H1 (cell line): ENCODE data around the gene FARS2. TPM values are rescaled to one million over a fixed set of nuclear protein-coding genes. Genes with fewer than 3 reads are reported as not detected.

Experiments
- CTCF ChIA-PET: fragments of 300-600 bp; sonication (Branson Sonifier 250); formaldehyde crosslinking; loops from one replicate; lab custom pipeline; 2021; ENCODE audit not compliant: partially characterized antibody; lab: Charles Lee
- POLR2A ChIA-PET: fragments of 300-600 bp; sonication (Branson Sonifier 250); formaldehyde crosslinking; loops from one replicate; lab custom pipeline; 2021; ENCODE audit warnings: inconsistent platforms; ENCODE audit not compliant: partially characterized antibody; lab: Charles Lee
- DNase-seq, 2 experiments: peaks; one replicate each; pipeline versions ENCODE4 v3.0.0 to v3.0.0-alpha.2; 2010 to 2022; ENCODE audit warnings: low spot score in 2 of 2, low read depth in 1 of 2, mixed read lengths in 1 of 2
- FAIRE-seq: peaks from 2 replicates; lab custom pipeline; 2011; peaks lifted over from hg19 to GRCh38; lab: Jason Lieb, UNC
- H2AFZ ChIP-seq: 2 replicates; pipeline ENCODE4 v1.8.1; 2012; ENCODE audit warnings: low read length, inconsistent platforms
- H2AK5ac ChIP-seq: 2 replicates; pipeline ENCODE4 v1.6.1; 2013; ENCODE audit warnings: low read depth, low read length
- H2BK120ac ChIP-seq: replicated peaks from 2 replicates; pipeline ENCODE3; 2013; ENCODE audit warnings: low read depth, low read length, inconsistent platforms
- H2BK12ac ChIP-seq: 2 replicates; pipeline ENCODE4 v1.6.1; 2013; ENCODE audit warnings: low read depth, low read length
- H2BK15ac ChIP-seq: 2 replicates; pipeline ENCODE4 v1.6.1; 2013; ENCODE audit warnings: low read length
- H2BK20ac ChIP-seq: 2 replicates; pipeline ENCODE4 v1.6.1; 2013; ENCODE audit warnings: low read length
- H2BK5ac ChIP-seq: 2 replicates; pipeline ENCODE4 v1.6.1; 2013; ENCODE audit warnings: low read depth, low read length
- H3K14ac ChIP-seq: 2 replicates; pipeline ENCODE4 v1.6.1; 2013; ENCODE audit warnings: inconsistent platforms; ENCODE audit not compliant: insufficient read length
- H3K18ac ChIP-seq: 2 replicates; pipeline ENCODE4 v1.6.1; 2013; ENCODE audit warnings: low read length; ENCODE audit errors: extremely low read depth
- H3K23ac ChIP-seq: 2 replicates; pipeline ENCODE4 v1.6.1; 2013; ENCODE audit warnings: inconsistent platforms; ENCODE audit not compliant: insufficient read length
- H3K23me2 ChIP-seq: 2 replicates; pipeline ENCODE4 v1.6.1; 2013; ENCODE audit warnings: low read depth, low read length
- H3K27ac ChIP-seq: 2 replicates; pipeline ENCODE4 v1.6.1; 2011; ENCODE audit warnings: low read depth, low read length, inconsistent platforms
- H3K27me3 ChIP-seq, 4 experiments: replicated peaks in 1 of 4; 1 replicate in 1 of 4; 2 replicates in 3 of 4; pipeline versions ENCODE4 v1.6.1 to v1.8.1; 2011 to 2013; ENCODE audit warnings: low read length in 3 of 4, mild to moderate bottlenecking in 3 of 4, inconsistent platforms in 2 of 4, mixed read lengths in 2 of 4, moderate library complexity in 1 of 4; ENCODE audit not compliant: control insufficient read depth in 3 of 4, insufficient read depth in 3 of 4; ENCODE audit errors: extremely low read depth in 1 of 4
- H3K36me3 ChIP-seq, 4 experiments: 2 replicates each; pipeline versions ENCODE4 v1.6.1 to v1.8.1; 2011 to 2013; ENCODE audit warnings: mild to moderate bottlenecking in 4 of 4, low read length in 3 of 4, moderate library complexity in 2 of 4, control low read depth in 1 of 4, inconsistent platforms in 1 of 4; ENCODE audit not compliant: insufficient read depth in 4 of 4, control insufficient read depth in 2 of 4
- H3K4ac ChIP-seq: replicated peaks from 2 replicates; pipeline ENCODE3; 2013; ENCODE audit warnings: low read length, low read depth, mixed read lengths, inconsistent platforms; ENCODE audit not compliant: insufficient read length
- H3K4me1 ChIP-seq, 4 experiments: replicated peaks in 1 of 4; 1 replicate in 1 of 4; 2 replicates in 3 of 4; pipeline versions ENCODE4 v1.6.1 to v1.8.1; 2011 to 2013; ENCODE audit warnings: low read length in 3 of 4, inconsistent platforms in 2 of 4, mixed read lengths in 1 of 4; ENCODE audit not compliant: insufficient read depth in 4 of 4, control insufficient read depth in 3 of 4
- H3K4me2 ChIP-seq, 2 experiments: 2 replicates each; pipeline versions ENCODE4 v1.6.1 to v1.8.1; 2011 to 2013; ENCODE audit warnings: low read depth in 2 of 2, low read length in 2 of 2, control low read depth in 1 of 2, inconsistent platforms in 1 of 2, mild to moderate bottlenecking in 1 of 2; ENCODE audit not compliant: insufficient read depth in 1 of 2
- H3K4me3 ChIP-seq, 4 experiments: fragments of 200-600, 300-600 bp in 1 of 4; sonication (generic), shearing (Covaris generic), sonication (Bioruptor Twin) in 1 of 4; 2 replicates each; pipeline versions ENCODE4 v1.5.1 to v1.8.1; 2011 to 2016; ENCODE audit warnings: low read length in 4 of 4, low read depth in 3 of 4, control low read depth in 2 of 4, inconsistent platforms in 2 of 4, mild to moderate bottlenecking in 2 of 4, mixed read lengths in 1 of 4, moderate library complexity in 1 of 4; ENCODE audit not compliant: insufficient read depth in 2 of 4; ENCODE audit errors: extremely low read depth in 1 of 4
- H3K56ac ChIP-seq: replicated peaks from 2 replicates; pipeline ENCODE3; 2013; ENCODE audit warnings: low read depth, mild to moderate bottlenecking, mixed read lengths, low read length, inconsistent platforms; ENCODE audit not compliant: insufficient read length
- H3K79me1 ChIP-seq: 2 replicates; pipeline ENCODE4 v1.6.1; 2013; ENCODE audit warnings: low read depth, low read length, control low read depth
- H3K79me2 ChIP-seq, 2 experiments: 2 replicates each; pipeline versions ENCODE4 v1.6.1 to v1.8.1; 2012 to 2013; ENCODE audit warnings: low read length in 2 of 2, mild to moderate bottlenecking in 2 of 2, inconsistent platforms in 1 of 2; ENCODE audit not compliant: insufficient read depth in 2 of 2, control insufficient read depth in 1 of 2
- H3K9ac ChIP-seq, 4 experiments: replicated peaks in 1 of 4; 1 replicate in 1 of 4; 2 replicates in 3 of 4; pipeline versions ENCODE4 v1.6.1 to v1.8.1; 2011 to 2013; ENCODE audit warnings: low read depth in 3 of 4, low read length in 3 of 4, control low read depth in 2 of 4, mild to moderate bottlenecking in 2 of 4, moderate library complexity in 2 of 4, inconsistent platforms in 1 of 4; ENCODE audit errors: extremely low read depth in 1 of 4
- H3K9me3 ChIP-seq, 2 experiments: 2 replicates each; pipeline versions ENCODE4 v1.6.1 to v1.8.1; 2012 to 2013; ENCODE audit warnings: mild to moderate bottlenecking in 2 of 2, moderate library complexity in 2 of 2, control low read depth in 1 of 2, inconsistent platforms in 1 of 2, low read depth in 1 of 2, low read length in 1 of 2, mixed read lengths in 1 of 2; ENCODE audit not compliant: insufficient read depth in 2 of 2
- H4K20me1 ChIP-seq, 2 experiments: replicated peaks in 1 of 2; 2 replicates each; pipeline versions ENCODE3 to v1.8.1; 2011 to 2013; ENCODE audit warnings: inconsistent platforms in 2 of 2, low read length in 2 of 2, mild to moderate bottlenecking in 1 of 2; ENCODE audit not compliant: insufficient read depth in 2 of 2, control insufficient read depth in 1 of 2
- H4K5ac ChIP-seq: 2 replicates; pipeline ENCODE4 v1.6.1; 2013; ENCODE audit warnings: low read length, low read depth, mixed read lengths, inconsistent platforms; ENCODE audit not compliant: insufficient read length
- H4K8ac ChIP-seq: 2 replicates; pipeline ENCODE4 v1.8.0; 2013; ENCODE audit warnings: mild to moderate bottlenecking, moderate library complexity, low read length, inconsistent platforms; ENCODE audit not compliant: insufficient read depth; ENCODE audit errors: extremely low read depth
- H4K91ac ChIP-seq: replicated peaks from 2 replicates; pipeline ENCODE3; 2013; ENCODE audit warnings: low read length, mixed read lengths, inconsistent platforms; ENCODE audit not compliant: insufficient read length
- ASH2L ChIP-seq: fragments of 200-600, 300-600 bp; sonication (generic); IDR thresholded peaks from one replicate; pipeline ENCODE4 v1.7.1; 2017; ENCODE audit warnings: low read length
- BCL11A ChIP-seq, 2 experiments: IDR thresholded peaks; one replicate each; pipeline ENCODE4 v1.6.1; 2011; ENCODE audit warnings: low read depth in 2 of 2, low read length in 2 of 2, mild to moderate bottlenecking in 2 of 2
- CHD2 ChIP-seq: IDR thresholded peaks from 2 replicates; pipeline ENCODE4 v1.6.1; 2012; ENCODE audit warnings: low read length, improper control_type of control experiment
- CTBP2 ChIP-seq: IDR thresholded peaks from 2 replicates; pipeline ENCODE4 v1.7.0; 2011; ENCODE audit warnings: borderline replicate concordance, mild to moderate bottlenecking, moderate library complexity, mixed read lengths, low read length; ENCODE audit not compliant: insufficient read depth, insufficient read length
- HDAC6 ChIP-seq: IDR thresholded peaks from one replicate; pipeline ENCODE4 v1.7.1; 2012; ENCODE audit warnings: low read depth, mild to moderate bottlenecking, inconsistent platforms, low read length, moderate library complexity
- JUND ChIP-seq: IDR thresholded peaks from 2 replicates; pipeline ENCODE4 v1.6.1; 2011; ENCODE audit warnings: mild to moderate bottlenecking, improper control_type of control experiment, low read length
- RFX5 ChIP-seq: IDR thresholded peaks from 2 replicates; pipeline ENCODE4 v1.6.1; 2011; ENCODE audit warnings: low read depth, low read length, improper control_type of control experiment, borderline replicate concordance
- RNF2 ChIP-seq: fragments of 200-900, 300-1000 bp; sonication (generic); IDR thresholded peaks from 2 replicates; pipeline ENCODE4 v1.7.1; 2016; ENCODE audit warnings: borderline replicate concordance, low read depth, mild to moderate bottlenecking, antibody characterized with exemption, low read length; ENCODE audit not compliant: poor library complexity, severe bottlenecking; ENCODE audit errors: missing control alignments
- SP2 ChIP-seq: IDR thresholded peaks from 2 replicates; pipeline ENCODE4 v1.6.1; 2012; ENCODE audit warnings: mild to moderate bottlenecking, low read length, inconsistent platforms
- SP4 ChIP-seq: IDR thresholded peaks from 2 replicates; pipeline ENCODE4 v1.6.1; 2012; ENCODE audit warnings: low read length, inconsistent platforms
- TBP ChIP-seq: IDR thresholded peaks from 2 replicates; pipeline ENCODE4 v1.6.1; 2011; ENCODE audit warnings: low read depth, low read length, improper control_type of control experiment
- ZNF274 ChIP-seq: IDR thresholded peaks from 2 replicates; pipeline ENCODE4 v1.7.0; 2012; ENCODE audit warnings: low read length, borderline replicate concordance; ENCODE audit errors: extremely low read depth
- WGBS, 2 experiments: shearing (Covaris generic) in 1 of 2; methylation state at CpG; one replicate each; pipeline versions ENCODE4 v1.1.6 to v1.1.7; 2013 to 2015; ENCODE audit warnings: low lambda C conversion rate in 2 of 2, mixed read lengths in 2 of 2, inconsistent platforms in 1 of 2, low coverage in 1 of 2, missing lambda C conversion rate in 1 of 2; ENCODE audit not compliant: insufficient replicate concordance in 2 of 2, insufficient coverage in 1 of 2, insufficient read length in 1 of 2; ENCODE audit errors: extremely low coverage in 1 of 2, missing lambda C conversion rate in 1 of 2; 5-methylcytosine and 5-hydroxymethylcytosine counted together
- polyA plus RNA-seq, 7 experiments: library from polyadenylated mRNA; depleted of rRNA in 3 of 7; stranded (reverse) in 5 of 7; unstranded in 2 of 7; fragments of >200 nt in 5 of 7; fragments of 200-250 nt in 2 of 7; gene quantifications; 1 replicate in 5 of 7; 2 replicates in 1 of 7; 4 replicates in 1 of 7; pipeline versions ENCODE4 v1.2.1 to v1.2.3, GENCODE V29; 2011 to 2013; ENCODE audit warnings: missing spikeins in 2 of 7, mixed read lengths in 2 of 7
- total RNA-seq: library from RNA; stranded (reverse); fragmentation: NEBNext Ultra II Directional; extraction: Animal tissue kit (Norgen Biotek cat#: 25700); gene quantifications from 2 replicates; pipeline ENCODE4 v1.2.1, GENCODE V29; 2021
- TF ChIP-seq, protein P1 (sequence below): IDR thresholded peaks from 2 replicates; pipeline ENCODE4 v1.6.1; 2011; ENCODE audit warnings: low read length, improper control_type of control experiment

FARS2 gene
- total and polyA plus RNA-seq, 2 of the 8 experiments (the other 6 are each of a cell fraction or from before 2014, with no cell fraction given) = 11.7 to 14.4 TPM

DNA sequence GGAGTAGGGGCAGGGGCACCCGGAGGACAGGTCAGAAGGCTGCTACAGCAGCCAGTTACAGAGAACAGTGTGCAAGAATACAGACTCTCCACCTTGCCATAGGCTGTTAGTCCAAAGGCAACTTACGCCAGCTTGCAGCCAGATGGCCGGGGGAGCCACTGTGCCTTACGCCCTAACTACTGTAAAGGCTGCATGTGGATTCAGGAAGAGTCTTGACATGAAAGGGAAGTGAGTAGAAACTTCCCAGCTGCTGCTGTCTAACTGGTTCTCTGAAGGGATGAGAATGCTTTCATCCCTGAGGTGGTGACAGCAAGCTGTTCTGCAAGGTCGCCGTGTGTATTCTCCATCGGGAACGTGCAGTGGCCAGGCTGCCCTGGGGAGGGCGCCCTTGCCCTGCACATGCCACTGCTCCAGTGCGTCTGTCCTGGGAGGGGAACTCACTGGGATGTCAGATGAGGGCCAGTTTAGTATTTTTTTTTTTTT, 46.7 kb upstream of the FARS2 start:
- no peak overlapping the region for H2BK5ac ChIP-seq
- H4K91ac ChIP-seq = no peak overlapping the region
- H3K36me3 ChIP-seq = peaks cover 3 to 15% (median 11%) of the 10 kb centered on the region in 4 experiments
- H3K14ac ChIP-seq = no peak overlapping the region
- H3K9me3 ChIP-seq = no peaks in the 10 kb centered on the region
- H3K9ac ChIP-seq = no peak overlapping the region
- no peaks in the 10 kb centered on the region; the same call in 1 of the 2 replicates for H3K79me1 ChIP-seq
- H3K4ac ChIP-seq = no peak overlapping the region
- no peaks in the 10 kb centered on the region for H3K23me2 ChIP-seq
- no peak overlapping the region for H2BK12ac ChIP-seq
- H2AK5ac ChIP-seq = no peak overlapping the region
- H3K18ac ChIP-seq = no peak overlapping the region
- no peaks in the 10 kb centered on the region for H3K79me2 ChIP-seq
- ChIA-PET CTCF (interaction anchor here (0.6 to 11.9 kb wide), 44 partner anchors 8 to 1042 kb away, joined by 3 to 129 read pairs (median 4); no protein-coding TSS in a partner anchor), POLR2A (interaction anchor here (0.6 kb wide), 1 partner anchor 421 kb away, joined by 3 read pairs; no protein-coding TSS in a partner anchor)
- H3K4me3 ChIP-seq = no peak overlapping the region
- no peak overlapping the region for H2AFZ ChIP-seq
- no peaks in the 10 kb centered on the region for H3K27me3 ChIP-seq
- no peak overlapping the region for H4K5ac ChIP-seq
- no peak overlapping the region for H3K56ac ChIP-seq
- no peak overlapping the region for H2BK15ac ChIP-seq
- H4K8ac ChIP-seq = no peak overlapping the region
- H3K4me1 ChIP-seq = 0 out of 7 replicates have a peak, but pooled peaks cover 0 to 2% (median 0%) of the 10 kb centered on the region in 4 experiments
- DNase-seq = peak; percentile 41 to 90
- H3K4me2 ChIP-seq = no peak overlapping the region
- 54% methylated on average over 10 of the region's 10 CpGs; no CpG with 5 or more reads in 1 of the 2 experiments for WGBS, 2 experiments
- no peak overlapping the region for H3K27ac ChIP-seq
- peak; percentile 81 for FAIRE-seq
- no peak overlapping the region for H2BK20ac ChIP-seq
- no peak overlapping the region for H3K23ac ChIP-seq
- H4K20me1 ChIP-seq = peaks cover 2 to 3% of the 10 kb centered on the region in 2 experiments
- H2BK120ac ChIP-seq = no peak overlapping the region
- TF ChIP-seq CHD2 = no peak
- TF ChIP-seq SP2 = no peak
- no peak for TF ChIP-seq RFX5
- no peak for TF ChIP-seq JUND
- no peak for TF ChIP-seq HDAC6
- no peak for TF ChIP-seq RNF2
- TF ChIP-seq, protein P1, sequence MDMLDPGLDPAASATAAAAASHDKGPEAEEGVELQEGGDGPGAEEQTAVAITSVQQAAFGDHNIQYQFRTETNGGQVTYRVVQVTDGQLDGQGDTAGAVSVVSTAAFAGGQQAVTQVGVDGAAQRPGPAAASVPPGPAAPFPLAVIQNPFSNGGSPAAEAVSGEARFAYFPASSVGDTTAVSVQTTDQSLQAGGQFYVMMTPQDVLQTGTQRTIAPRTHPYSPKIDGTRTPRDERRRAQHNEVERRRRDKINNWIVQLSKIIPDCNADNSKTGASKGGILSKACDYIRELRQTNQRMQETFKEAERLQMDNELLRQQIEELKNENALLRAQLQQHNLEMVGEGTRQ = no peak
- no peak for TF ChIP-seq ZNF274
- no peak for TF ChIP-seq TBP
- no peak for TF ChIP-seq SP4
- no peak for TF ChIP-seq CTBP2
- no peak for TF ChIP-seq ASH2L
- TF ChIP-seq BCL11A (IDR thresholded peaks at IDR 0.05; ENCODE audit: low read depth in 2 of 2, low read length in 2 of 2) = no peak
